Head of caudate nucleus (tissue), 42 donors: ENCODE results near the gene AMMECR1.

Experiments used
- DNase-seq, 42 donors: peaks; one replicate each; pipeline versions ENCODE4 v3.0.0 to v3.0.0-alpha.2; 2020 to 2021; ENCODE audit warnings: mixed read lengths in 7 of 42
- intact Hi-C: fragments of 100-400 bp; cut with DNase I; formaldehyde crosslinking; loops from one replicate; pipeline ENCODE4 v1.15.0; 2022

Gene AMMECR1

GRCh38 chrX:110316351-110317060 is 1.4 kb downstream of the AMMECR1 start:
- DNase-seq: peak in 2 of 42 donors; percentile 1 to 6
- intact Hi-C loops: no loop called here

- DNase-seq: no peak
- intact Hi-C loops: no loop called here
Measured at GRCh38 chrX:110315551-110315950, 2.3 kb downstream of the AMMECR1 start.

GRCh38 chrX:110311437-110312230 is 6.3 kb downstream of the AMMECR1 start:
- DNase-seq: no peak
- intact Hi-C loops: no loop called here

GRCh38 chrX:110310896-110311295 is 7.0 kb downstream of the AMMECR1 start:
- DNase-seq: no peak
- intact Hi-C loops: no loop called here

GRCh38 chrX:110310000-110310790 is 7.7 kb downstream of the AMMECR1 start:
- no peak for DNase-seq
- intact Hi-C loops: no loop called here

GRCh38 chrX:110308220-110308619 is 9.7 kb downstream of the AMMECR1 start:
- intact Hi-C loops: no loop called here
- no peak for DNase-seq

GRCh38 chrX:110304884-110305283 is 13.0 kb downstream of the AMMECR1 start:
- intact Hi-C loops: no loop called here
- no peak for DNase-seq

GRCh38 chrX:110304371-110304770 is 13.5 kb downstream of the AMMECR1 start:
- intact Hi-C loops: no loop called here

GRCh38 chrX:110302975-110303374 is 14.9 kb downstream of the AMMECR1 start:
- intact Hi-C loops: no loop called here

More at GRCh38 chrX:110304371-110304770, 13.5 kb downstream of the AMMECR1 start:
- DNase-seq: no peak

GRCh38 chrX:110301194-110301593 is 16.7 kb downstream of the AMMECR1 start:
- DNase-seq: no peak
- intact Hi-C loops: no loop called here

More at GRCh38 chrX:110302975-110303374, 14.9 kb downstream of the AMMECR1 start:
- DNase-seq: no peak

GRCh38 chrX:110294087-110294486 is 23.8 kb downstream of the AMMECR1 start:
- intact Hi-C loops: no loop called here

GRCh38 chrX:110293658-110294057 is 24.2 kb downstream of the AMMECR1 start:
- no peak for DNase-seq
- intact Hi-C loops: no loop called here

More at GRCh38 chrX:110294087-110294486, 23.8 kb downstream of the AMMECR1 start:
- DNase-seq: no peak

GRCh38 chrX:110287605-110288004 is 30.3 kb downstream of the AMMECR1 start:
- intact Hi-C loops: no loop called here
- no peak for DNase-seq

- DNase-seq: no peak
Measured at GRCh38 chrX:110286106-110286505, 31.8 kb downstream of the AMMECR1 start.

GRCh38 chrX:110284159-110284558 is 33.7 kb downstream of the AMMECR1 start:
- intact Hi-C loops: no loop called here
- no peak for DNase-seq

More at GRCh38 chrX:110286106-110286505, 31.8 kb downstream of the AMMECR1 start:
- intact Hi-C loops: no loop called here

- intact Hi-C loops: no loop called here
- no peak for DNase-seq
Measured at GRCh38 chrX:110282922-110283321, 35.0 kb downstream of the AMMECR1 start.

GRCh38 chrX:110281377-110281776 is 36.5 kb downstream of the AMMECR1 start:
- intact Hi-C loops: no loop called here
- DNase-seq: no peak

- no peak for DNase-seq
- intact Hi-C loops: no loop called here
Measured at GRCh38 chrX:110280954-110281353, 36.9 kb downstream of the AMMECR1 start.

- intact Hi-C loops: no loop called here
Measured at GRCh38 chrX:110277609-110278008, 40.3 kb downstream of the AMMECR1 start.

GRCh38 chrX:110276778-110277177 is 41.1 kb downstream of the AMMECR1 start:
- no peak for DNase-seq
- intact Hi-C loops: no loop called here

More at GRCh38 chrX:110277609-110278008, 40.3 kb downstream of the AMMECR1 start:
- DNase-seq: no peak
